HG03060 (cell line): ENCODE measurements around the gene B3GALT5.

Source experiments
- ATAC-seq: cut with Tn5 transposase; IDR thresholded peaks from one replicate; pipeline ENCODE4 v1.9.1; 2021; ENCODE audit warnings: low read depth, moderate number of reproducible peaks; ENCODE audit not compliant: unreplicated experiment

The B3GALT5 gene

GRCh38 chr21:39602793-39603192, 9.9 kb upstream of the B3GALT5 start:
- ATAC-seq, result no peak

DNA sequence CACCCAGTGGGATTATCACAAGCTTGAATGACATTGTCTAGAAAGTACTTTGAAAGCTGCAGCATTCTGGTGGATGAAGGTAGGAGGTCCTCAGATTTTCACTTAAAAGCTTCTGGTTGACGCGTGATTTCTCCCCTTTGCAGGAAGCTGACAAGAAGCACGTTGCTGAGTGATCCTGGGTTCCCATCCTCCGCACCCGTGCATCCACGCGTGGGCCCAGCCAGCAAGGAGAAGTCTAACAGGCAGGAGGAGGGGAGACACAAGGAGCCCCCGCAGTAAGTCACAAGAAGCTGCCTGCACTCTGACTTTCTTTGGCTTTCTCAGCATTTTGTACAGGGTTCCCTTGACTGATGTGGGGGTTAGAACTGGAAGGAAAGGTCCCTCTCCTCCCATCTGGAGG, 7.8 kb upstream of the B3GALT5 start:
- ATAC-seq, result no peak

DNA sequence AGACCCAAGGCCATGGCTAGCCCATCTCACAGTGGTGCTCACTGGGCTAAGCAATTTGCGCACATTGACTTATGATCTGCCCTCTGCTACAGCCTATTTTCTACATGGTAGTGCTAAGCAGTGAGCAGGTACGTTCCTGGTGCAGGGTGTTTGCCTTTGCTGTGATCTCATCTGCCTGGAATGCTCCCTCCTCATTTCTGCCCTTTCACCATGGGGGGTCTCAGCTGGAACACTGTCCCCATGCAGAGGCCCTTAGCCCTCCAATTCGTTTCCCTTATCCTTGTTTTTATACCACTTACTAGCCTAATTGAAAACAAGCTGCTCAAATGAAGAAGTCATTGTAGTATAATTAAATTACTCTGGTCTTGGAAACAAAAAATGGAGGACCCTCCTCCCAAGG, 2.0 kb upstream of the B3GALT5 start:
- no peak for ATAC-seq

- ATAC-seq, result no peak
Measured at GRCh38 chr21:39611551-39612190, 1.1 kb upstream of the B3GALT5 start.

GRCh38 chr21:39613041-39613934, 548 bp downstream of the B3GALT5 start:
- no peak for ATAC-seq

DNA sequence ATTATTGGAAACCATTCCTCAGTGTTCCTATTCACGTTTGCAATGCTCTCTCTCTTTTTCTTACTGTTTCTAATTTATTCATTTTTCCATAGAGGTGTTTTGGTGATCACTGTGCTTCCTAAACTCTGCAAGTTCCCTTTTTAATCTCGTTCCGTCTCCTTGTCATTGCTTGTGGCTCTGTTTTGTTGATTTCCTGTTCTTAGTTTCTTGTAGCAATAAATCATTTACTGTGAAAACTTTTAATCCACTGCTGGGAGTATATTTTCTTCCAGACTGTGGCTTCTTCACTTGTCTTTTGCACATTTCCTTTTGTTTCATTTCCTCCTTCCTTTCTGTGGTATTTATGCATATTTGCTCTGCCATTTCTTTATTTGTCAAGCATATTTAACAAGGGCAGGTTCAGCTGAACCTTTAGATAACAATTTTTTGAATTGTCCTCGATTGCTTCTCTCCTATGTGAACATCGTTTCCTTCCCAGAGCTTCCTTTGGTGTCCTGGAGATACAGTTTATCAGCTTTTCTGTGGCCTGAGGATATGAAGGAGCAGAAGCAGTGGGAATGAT, 3.6 kb downstream of the B3GALT5 start:
- no peak for ATAC-seq

DNA sequence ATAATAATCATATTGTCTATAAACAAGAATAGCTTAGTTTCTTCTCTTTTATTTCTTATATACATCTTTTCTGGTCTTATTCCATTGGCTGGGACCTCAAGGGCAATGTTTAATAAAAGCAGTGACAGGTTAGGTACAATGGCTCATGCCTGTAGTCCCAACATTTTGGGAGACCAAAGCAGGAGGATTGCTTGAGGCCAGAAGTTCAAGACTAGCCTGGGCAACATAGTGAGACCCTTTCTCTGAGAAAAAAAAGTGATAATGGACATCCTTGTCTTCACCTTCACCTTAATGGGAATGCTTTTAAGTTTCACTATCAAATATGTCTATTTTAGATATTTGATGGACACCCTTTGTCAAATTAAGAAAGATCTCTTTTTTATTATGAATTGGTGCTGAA, 8.1 kb downstream of the B3GALT5 start:
- ATAC-seq, result no peak

DNA sequence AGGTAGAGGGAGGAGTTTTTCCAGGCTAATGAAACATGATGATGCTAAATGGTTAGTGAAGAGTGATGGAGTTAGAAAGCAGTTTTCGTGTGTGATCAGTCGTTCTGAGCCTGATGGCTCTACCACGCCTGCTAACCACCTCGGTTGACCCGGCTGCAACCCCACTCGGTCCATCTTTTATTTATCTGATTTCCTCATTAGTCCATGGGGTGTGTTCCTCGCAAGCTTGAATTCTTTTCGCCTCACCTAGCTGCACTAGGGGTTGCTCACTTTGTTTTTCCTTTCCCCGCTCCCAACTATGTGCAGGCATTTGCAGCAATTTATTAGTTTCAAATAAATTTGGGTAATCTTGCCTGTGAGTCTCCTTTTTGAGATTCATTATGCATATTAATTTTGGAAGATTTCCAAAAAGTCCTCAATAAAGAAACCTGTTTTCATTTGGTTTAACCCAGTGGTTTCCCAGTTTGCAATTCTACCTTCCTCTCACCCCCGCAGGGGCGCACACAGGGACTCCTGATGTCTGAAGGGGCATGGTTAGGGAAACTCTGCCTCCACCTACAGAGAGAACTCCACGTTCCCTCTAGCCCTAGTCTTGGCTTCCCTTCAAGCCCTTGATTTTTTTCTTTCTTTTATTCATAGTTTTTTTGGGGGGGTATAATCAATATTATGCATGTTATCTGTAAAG, 12.6 kb downstream of the B3GALT5 start:
- ATAC-seq, result no peak

- no peak for ATAC-seq
Measured at GRCh38 chr21:39628385-39628784, 15.6 kb downstream of the B3GALT5 start.

- no peak for ATAC-seq
Measured at GRCh38 chr21:39630191-39630591, 17.5 kb downstream of the B3GALT5 start.

DNA sequence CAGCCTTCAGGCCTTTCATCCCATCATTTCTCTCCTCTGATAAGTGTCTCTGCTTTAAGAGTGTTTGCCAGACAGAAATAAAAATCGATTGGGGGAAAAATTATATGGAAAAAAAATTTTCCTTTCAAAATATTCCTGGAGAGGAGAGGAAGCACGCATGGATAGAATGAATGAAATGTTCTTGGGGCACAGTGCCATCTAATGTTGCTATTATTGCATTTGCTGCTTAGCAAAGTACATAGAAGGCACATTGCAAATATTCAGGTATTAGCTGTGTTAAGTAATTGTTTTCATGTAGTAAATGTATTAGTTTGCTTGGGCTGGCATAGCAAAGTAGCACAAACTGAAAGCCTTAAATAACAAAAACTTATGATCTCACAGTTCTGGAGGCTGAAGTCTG, 18.1 kb downstream of the B3GALT5 start:
- ATAC-seq, result no peak

DNA sequence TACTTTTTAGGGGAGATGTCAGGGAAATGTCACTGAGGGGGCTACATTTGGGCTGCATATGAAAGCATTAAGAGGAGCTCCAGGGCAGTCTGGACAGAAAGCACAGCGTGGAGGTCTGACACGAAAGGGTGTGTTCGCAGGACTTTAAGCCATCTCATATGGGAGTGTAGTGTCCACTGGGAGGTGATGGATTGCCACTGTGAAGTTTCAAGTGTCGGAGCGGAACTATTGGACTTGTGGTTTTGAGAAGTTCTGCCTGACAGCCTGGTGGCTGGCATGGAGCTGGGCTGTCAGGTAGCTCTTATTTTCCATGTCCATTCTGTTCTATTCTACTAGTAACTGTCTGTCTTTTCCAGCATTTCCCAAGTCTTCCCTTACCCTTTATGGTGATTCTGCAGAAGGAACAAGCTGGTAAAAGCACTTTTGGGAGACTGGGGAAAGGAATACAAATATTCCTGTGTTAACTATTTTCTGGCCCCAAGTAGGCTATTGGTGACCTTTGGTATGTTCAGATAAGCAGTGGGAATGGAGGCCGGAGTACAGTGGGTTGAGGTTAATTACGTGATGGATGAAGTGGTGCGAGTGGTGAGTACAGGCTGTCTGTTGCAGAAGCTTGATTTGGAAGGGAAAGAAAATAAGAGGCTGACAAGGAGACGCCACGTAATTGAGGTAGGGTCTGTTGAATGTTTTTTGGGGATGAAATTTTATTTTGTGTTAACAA, 19.3 kb downstream of the B3GALT5 start:
- ATAC-seq, result no peak

DNA sequence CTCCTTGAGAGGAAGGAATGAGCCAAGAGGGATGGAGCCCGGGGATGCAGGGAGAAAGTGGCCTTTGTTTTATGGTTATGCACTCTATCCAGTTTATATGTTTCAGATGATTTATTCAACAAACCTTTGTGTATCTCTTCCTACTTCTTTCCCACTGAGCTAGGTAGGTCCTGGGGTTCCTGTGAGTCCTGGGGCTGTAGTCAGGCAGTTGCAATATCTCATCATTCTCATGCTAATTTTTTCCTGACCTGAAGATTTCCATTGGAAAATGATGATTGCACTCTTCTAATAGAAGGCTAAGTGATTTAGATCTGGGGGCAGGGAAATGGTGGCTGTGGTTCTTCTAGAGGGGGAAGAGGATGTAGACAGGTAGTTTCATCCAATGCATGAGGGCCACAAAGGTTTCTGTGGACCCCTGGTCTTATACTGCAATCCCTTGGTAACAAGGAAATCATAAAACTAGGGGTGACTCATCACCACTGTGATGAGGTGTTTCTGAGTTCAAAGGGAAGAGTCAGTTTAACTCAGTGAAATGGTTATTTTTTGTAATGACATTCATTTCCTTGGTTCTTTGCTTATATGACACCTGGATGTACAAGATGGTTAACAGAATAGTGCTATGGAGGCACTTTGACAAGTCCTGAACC, 20.2 kb downstream of the B3GALT5 start:
- ATAC-seq, result no peak

GRCh38 chr21:39633770-39634181, 21.0 kb downstream of the B3GALT5 start:
- no peak for ATAC-seq

DNA sequence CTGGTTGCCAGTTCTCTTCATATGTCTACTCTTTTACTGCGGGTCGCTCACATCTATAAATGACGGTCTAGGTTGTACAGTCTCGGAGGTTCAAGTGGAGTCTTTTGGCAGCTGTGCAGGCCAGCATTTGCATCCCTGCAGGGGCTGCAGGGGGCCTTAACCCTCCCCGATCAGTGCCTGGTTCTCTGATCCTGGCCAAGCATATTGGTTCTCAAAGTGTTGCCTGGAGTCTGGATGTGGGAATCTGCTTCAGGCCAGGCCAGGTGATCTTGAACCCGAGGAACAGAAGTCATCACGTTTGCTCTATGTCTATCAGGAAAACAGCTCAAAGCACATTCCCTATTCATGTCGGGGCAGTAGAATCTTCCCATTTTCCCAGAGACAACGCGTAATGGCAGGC, 21.8 kb downstream of the B3GALT5 start:
- no peak for ATAC-seq

GRCh38 chr21:39637197-39637970, 24.6 kb downstream of the B3GALT5 start:
- ATAC-seq, result no peak

GRCh38 chr21:39637971-39638240, 25.2 kb downstream of the B3GALT5 start:
- ATAC-seq, result no peak

- no peak for ATAC-seq
Measured at GRCh38 chr21:39638281-39638680, 25.5 kb downstream of the B3GALT5 start.

GRCh38 chr21:39640754-39641153, 28.0 kb downstream of the B3GALT5 start:
- no peak for ATAC-seq
